HepG2 (cell line): ENCODE results near the gene GDAP1L1. TPM values are rescaled to one million over a fixed set of nuclear protein-coding genes. Genes with fewer than 3 reads are reported as not detected.

Source experiments
- ATAC-seq: fragments of 200-7000 bp; cut with Tn5 transposase; 3 replicates; pipeline ENCODE4 v1.9.1; 2020; ENCODE audit warnings: mild to moderate bottlenecking, moderate library complexity
- BruUV-seq: library from RNA; stranded (reverse); fragments of 400-500 nt; replicated peaks from 2 replicates; lab custom pipeline; 2021; lab: Mats Ljungman, UMichigan
- CTCF ChIA-PET: fragments of 300-600 bp; formaldehyde crosslinking; extraction: SDS; loops from one replicate; lab custom pipeline; 2021; ENCODE audit warnings: low total read pairs, inconsistent platforms, low intra/inter-chr PET ratio; lab: Yijun Ruan, JAX
- POLR2A ChIA-PET: fragments of 350-600 bp; sonication (Branson Sonifier 250); formaldehyde crosslinking; loops from one replicate; lab custom pipeline; 2020; ENCODE audit warnings: antibody characterized with exemption, inconsistent platforms; lab: Yijun Ruan, JAX
- DNase-seq: peaks from one replicate; pipeline ENCODE4 v3.0.0-alpha.2; 2015; ENCODE audit warnings: low spot score
- FAIRE-seq: peaks from 3 replicates; lab custom pipeline; 2011; peaks lifted over from hg19 to GRCh38; lab: Jason Lieb, UNC
- H2AFZ ChIP-seq: one replicate; pipeline ENCODE4 v1.6.1; 2011; ENCODE audit warnings: low read length, inconsistent platforms
- H3K27ac ChIP-seq: fragments of 300-600 bp; 3 replicates; pipeline ENCODE4 v1.8.0; 2011; ENCODE audit warnings: mixed run types, mild to moderate bottlenecking, mixed read lengths, low read length, inconsistent platforms; ENCODE audit not compliant: insufficient read depth; ENCODE audit errors: extremely low read length
- H3K27me3 ChIP-seq, 2 experiments: fragments of 200-600 bp in 1 of 2; 2 replicates in 1 of 2; 3 replicates in 1 of 2; pipeline versions ENCODE4 v1.6.0 to v1.8.0; 2011; ENCODE audit warnings: low read length in 2 of 2, mild to moderate bottlenecking in 2 of 2, moderate library complexity in 2 of 2, inconsistent platforms in 1 of 2; ENCODE audit not compliant: insufficient read depth in 2 of 2, control insufficient read depth in 1 of 2
- H3K36me3 ChIP-seq, 2 experiments: fragments of 200-600 bp in 1 of 2; replicated peaks in 1 of 2; 2 replicates in 1 of 2; 3 replicates in 1 of 2; pipeline versions ENCODE4 v1.5.1 to v1.8.0; 2011; ENCODE audit warnings: low read length in 2 of 2, inconsistent platforms in 1 of 2; ENCODE audit not compliant: insufficient read depth in 2 of 2, control insufficient read depth in 1 of 2
- H3K4me1 ChIP-seq: 2 replicates; pipeline ENCODE4 v1.5.1; 2012; ENCODE audit warnings: low read length, inconsistent platforms; ENCODE audit not compliant: insufficient read depth
- H3K4me2 ChIP-seq: 2 replicates; pipeline ENCODE4 v1.6.0; 2011; ENCODE audit warnings: low read depth, low read length, inconsistent platforms
- H3K4me3 ChIP-seq, 3 experiments: fragments of 200-600 bp in 1 of 3; sonication (generic), shearing (Covaris generic) in 1 of 3; replicated peaks in 1 of 3; 2 replicates each; pipeline ENCODE4 v1.5.1; 2011 to 2016; ENCODE audit warnings: low read length in 3 of 3, inconsistent platforms in 2 of 3, low read depth in 2 of 3, mild to moderate bottlenecking in 2 of 3, control low read depth in 1 of 3, mixed read lengths in 1 of 3; ENCODE audit not compliant: insufficient read depth in 1 of 3
- H3K79me2 ChIP-seq: one replicate; pipeline ENCODE4 v1.6.1; 2011; ENCODE audit warnings: low read length, inconsistent platforms; ENCODE audit not compliant: insufficient read depth
- H3K9ac ChIP-seq: 2 replicates; pipeline ENCODE4 v1.6.0; 2011; ENCODE audit warnings: mild to moderate bottlenecking, low read depth, low read length, inconsistent platforms; ENCODE audit not compliant: insufficient read depth
- H3K9me3 ChIP-seq: 2 replicates; pipeline ENCODE4 v1.5.1; 2012; ENCODE audit warnings: mild to moderate bottlenecking, low read length
- H4K20me1 ChIP-seq: 2 replicates; pipeline ENCODE4 v1.6.0; 2011; ENCODE audit warnings: inconsistent platforms, mild to moderate bottlenecking, low read length, moderate library complexity; ENCODE audit not compliant: insufficient read depth
- EED ChIP-seq: sonication (generic); formaldehyde crosslinking; IDR thresholded peaks from 2 replicates; pipeline ENCODE4 v1.5.0; 2020; ENCODE audit warnings: mild to moderate bottlenecking, missing genetic modification reagents
- HOXA5 ChIP-seq: sonication (generic); formaldehyde crosslinking; IDR thresholded peaks from 2 replicates; pipeline ENCODE4 v1.4.0; 2020; ENCODE audit warnings: missing genetic modification reagents
- KDM5B ChIP-seq: sonication (generic); formaldehyde crosslinking; IDR thresholded peaks from 2 replicates; pipeline ENCODE4 v1.4.0; 2020; ENCODE audit warnings: missing genetic modification reagents, mild to moderate bottlenecking, borderline replicate concordance
- MATR3 ChIP-seq: sonication (generic); formaldehyde crosslinking; IDR thresholded peaks from 2 replicates; pipeline ENCODE4 v1.4.0; 2020; ENCODE audit warnings: missing genetic modification reagents
- MED8 ChIP-seq: sonication (generic); formaldehyde crosslinking; IDR thresholded peaks from 2 replicates; pipeline ENCODE4 v1.8.1; 2023; ENCODE audit warnings: mild to moderate bottlenecking, missing genetic modification reagents; ENCODE audit not compliant: insufficient replicate concordance
- ZMAT3 ChIP-seq: sonication (generic); formaldehyde crosslinking; conservative IDR thresholded peaks from 2 replicates; pipeline ENCODE4 v1.7.0; 2021; ENCODE audit warnings: missing genetic modification reagents
- ZNF136 ChIP-seq: sonication (generic); formaldehyde crosslinking; IDR thresholded peaks from 2 replicates; pipeline ENCODE4 v1.8.1; 2022; ENCODE audit warnings: low read depth, mild to moderate bottlenecking, moderate library complexity, missing genetic modification reagents
- ZNF33B ChIP-seq: sonication (generic); formaldehyde crosslinking; IDR thresholded peaks from 2 replicates; pipeline ENCODE4 v1.5.1; 2020; ENCODE audit warnings: mild to moderate bottlenecking, missing genetic modification reagents
- ZNF446 ChIP-seq: sonication (generic); formaldehyde crosslinking; IDR thresholded peaks from 2 replicates; pipeline ENCODE4 v1.5.0; 2020; ENCODE audit warnings: mild to moderate bottlenecking, missing genetic modification reagents
- ZNF513 ChIP-seq: sonication (generic); formaldehyde crosslinking; conservative IDR thresholded peaks from 2 replicates; pipeline ENCODE4 v1.5.0; 2020; ENCODE audit warnings: missing genetic modification reagents
- WGBS: methylation state at CpG from one replicate; pipeline ENCODE4 v1.1.6; 2017; ENCODE audit warnings: low lambda C conversion rate; 5-methylcytosine and 5-hydroxymethylcytosine counted together
- in situ Hi-C: cut with HindIII; loops from 2 replicates; pipeline ENCODE4 v1.10.0; 2017; ENCODE audit warnings: low pct_unique_long_range_greater_than_20kb; ENCODE audit not compliant: extremely low pct_ligation_motif_present
- intact Hi-C: fragments of 100-400 bp; cut with micrococcal nuclease; formaldehyde crosslinking; loops from one replicate; pipeline ENCODE4 v1.10.0; 2022; ENCODE audit not compliant: unreplicated experiment
- polyA plus RNA-seq, 8 experiments: library from polyadenylated mRNA; depleted of rRNA in 3 of 8; stranded (reverse) in 7 of 8; unstranded in 1 of 8; fragments of >200 nt; fragmentation: Illumina TruSeq in 4 of 8; extraction: Trizol in 4 of 8; gene quantifications; 2 replicates each; pipeline versions ENCODE4 v1.2.1 to v1.2.3, GENCODE V29; 2011 to 2016; ENCODE audit warnings: low read depth in 4 of 8, missing spikeins in 1 of 8, mixed read lengths in 1 of 8; ENCODE audit not compliant: insufficient read depth in 1 of 8
- total RNA-seq, 5 experiments: library from RNA; depleted of rRNA; stranded (reverse); fragments of >200 nt; fragmentation: Illumina TruSeq; extraction: Trizol; gene quantifications; 2 replicates each; pipeline ENCODE4 v1.2.3, GENCODE V29; 2016; ENCODE audit warnings: low read depth in 1 of 5
- TF ChIP-seq, protein P1 (sequence below): sonication (generic); formaldehyde crosslinking; conservative IDR thresholded peaks from 2 replicates; pipeline ENCODE4 v1.8.1; 2023; ENCODE audit warnings: missing genetic modification reagents
- TF ChIP-seq, protein P2 (sequence below): sonication (generic); formaldehyde crosslinking; IDR thresholded peaks from 2 replicates; pipeline ENCODE4 v1.4.0; 2020; ENCODE audit warnings: missing genetic modification reagents

Gene GDAP1L1
- total and polyA plus RNA-seq, 2 of the 13 experiments (the other 11 are each of a cell fraction or from before 2014, with no cell fraction given), result 0.04 TPM; not detected in 1

DNA sequence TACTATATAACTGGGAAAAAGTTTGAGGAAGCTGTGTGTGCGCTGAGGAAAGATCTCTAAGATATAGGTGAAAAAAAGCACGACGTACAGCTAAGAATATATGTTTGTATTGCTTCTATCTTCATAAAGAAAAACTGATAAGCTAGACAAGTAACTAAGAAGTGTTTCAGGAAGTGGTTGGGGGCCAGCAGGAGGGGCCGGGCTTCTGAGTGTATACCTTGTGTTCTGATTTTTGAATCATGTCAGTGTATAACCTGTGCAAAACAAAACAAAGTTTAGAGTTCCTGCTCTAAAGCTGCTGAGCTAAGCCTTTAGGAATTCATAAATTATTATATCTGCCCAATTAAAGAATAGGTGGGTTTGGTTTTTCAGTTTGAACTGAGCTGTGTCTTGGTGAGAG is 28.7 kb upstream of the GDAP1L1 start (continued):
- no peak for TF ChIP-seq KDM5B (CRISPR knock-in tag)
- TF ChIP-seq, protein P1, sequence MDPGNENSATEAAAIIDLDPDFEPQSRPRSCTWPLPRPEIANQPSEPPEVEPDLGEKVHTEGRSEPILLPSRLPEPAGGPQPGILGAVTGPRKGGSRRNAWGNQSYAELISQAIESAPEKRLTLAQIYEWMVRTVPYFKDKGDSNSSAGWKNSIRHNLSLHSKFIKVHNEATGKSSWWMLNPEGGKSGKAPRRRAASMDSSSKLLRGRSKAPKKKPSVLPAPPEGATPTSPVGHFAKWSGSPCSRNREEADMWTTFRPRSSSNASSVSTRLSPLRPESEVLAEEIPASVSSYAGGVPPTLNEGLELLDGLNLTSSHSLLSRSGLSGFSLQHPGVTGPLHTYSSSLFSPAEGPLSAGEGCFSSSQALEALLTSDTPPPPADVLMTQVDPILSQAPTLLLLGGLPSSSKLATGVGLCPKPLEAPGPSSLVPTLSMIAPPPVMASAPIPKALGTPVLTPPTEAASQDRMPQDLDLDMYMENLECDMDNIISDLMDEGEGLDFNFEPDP (CRISPR knock-in tag), result no peak
- no peak for TF ChIP-seq ZNF446 (CRISPR knock-in tag)

GRCh38 chr20:44219170-44219730 is 27.9 kb upstream of the GDAP1L1 start:
- H3K27ac ChIP-seq, result no peak overlapping the region
- no peak for DNase-seq
- no peak overlapping the region for H3K4me3 ChIP-seq
- H3K4me2 ChIP-seq, result no peak overlapping the region
- ChIA-PET CTCF (interaction anchor here (3.6 to 5.6 kb wide), 2 partner anchors 92 to 167 kb away, joined by 73 to 77 read pairs; partner anchors contain the start of gene FITM2), POLR2A (interaction anchor here (1.1 to 1.2 kb wide), 2 partner anchors 252 to 256 kb away, joined by 3 read pairs; partner anchors contain the start of gene TTPAL)
- 61% methylated on average over 5 of the region's 5 CpGs for WGBS
- no peaks in the 10 kb centered on the region for H3K36me3 ChIP-seq
- H3K9ac ChIP-seq, result no peak overlapping the region
- peaks cover 22% of the 10 kb centered on the region for H3K4me1 ChIP-seq
- no peaks in the 10 kb centered on the region for H4K20me1 ChIP-seq
- no peak overlapping the region for H2AFZ ChIP-seq
- H3K9me3 ChIP-seq, result no peaks in the 10 kb centered on the region
- TF ChIP-seq ZNF33B (CRISPR knock-in tag), result no peak
- no peak for TF ChIP-seq ZNF513 (CRISPR knock-in tag)
- no peak for TF ChIP-seq EED (CRISPR knock-in tag)
- TF ChIP-seq, protein P2, sequence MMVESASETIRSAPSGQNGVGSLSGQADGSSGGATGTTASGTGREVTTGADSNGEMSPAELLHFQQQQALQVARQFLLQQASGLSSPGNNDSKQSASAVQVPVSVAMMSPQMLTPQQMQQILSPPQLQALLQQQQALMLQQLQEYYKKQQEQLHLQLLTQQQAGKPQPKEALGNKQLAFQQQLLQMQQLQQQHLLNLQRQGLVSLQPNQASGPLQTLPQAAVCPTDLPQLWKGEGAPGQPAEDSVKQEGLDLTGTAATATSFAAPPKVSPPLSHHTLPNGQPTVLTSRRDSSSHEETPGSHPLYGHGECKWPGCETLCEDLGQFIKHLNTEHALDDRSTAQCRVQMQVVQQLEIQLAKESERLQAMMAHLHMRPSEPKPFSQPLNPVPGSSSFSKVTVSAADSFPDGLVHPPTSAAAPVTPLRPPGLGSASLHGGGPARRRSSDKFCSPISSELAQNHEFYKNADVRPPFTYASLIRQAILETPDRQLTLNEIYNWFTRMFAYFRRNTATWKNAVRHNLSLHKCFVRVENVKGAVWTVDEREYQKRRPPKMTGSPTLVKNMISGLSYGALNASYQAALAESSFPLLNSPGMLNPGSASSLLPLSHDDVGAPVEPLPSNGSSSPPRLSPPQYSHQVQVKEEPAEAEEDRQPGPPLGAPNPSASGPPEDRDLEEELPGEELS (CRISPR knock-in tag), result no peak
- no peak for TF ChIP-seq MATR3 (CRISPR knock-in tag)
- no peak for TF ChIP-seq ZMAT3 (CRISPR knock-in tag)
- no peak for TF ChIP-seq ZNF136 (CRISPR knock-in tag)
- TF ChIP-seq HOXA5 (CRISPR knock-in tag), result no peak
- TF ChIP-seq MED8 (CRISPR knock-in tag), result no peak
- H3K79me2 ChIP-seq, result no peaks in the 10 kb centered on the region
- in situ Hi-C loops (loop anchor here (5.0 kb wide), 4 partner anchors 93 to 393 kb away; partner anchors contain the start of gene FITM2), intact Hi-C loops (loop anchor here (10.0 kb wide), 2 partner anchors 466 to 666 kb away; partner anchors contain the start of gene YWHAB)
- H3K27me3 ChIP-seq, result no peaks in the 10 kb centered on the region
- no peak for FAIRE-seq
- no peak for ATAC-seq
- no TSS peak for BruUV-seq
